ENCODE results near the gene IFRD1. TPM values are rescaled to one million over a fixed set of nuclear protein-coding genes. Genes with fewer than 3 reads are reported as not detected.

The IFRD1 gene
- total RNA-seq, 3 donors from 2014 or later (not counting 1 experiment from before 2014, with no cell fraction given) = 244 to 278 (median 261) TPM

GRCh38 chr7:112503361-112503972 is 53.2 kb downstream of the IFRD1 start:
- no peak for TF ChIP-seq CTCF (IDR thresholded peaks at IDR 0.05)
- no peak overlapping the region for H3K27ac Mint-ChIP-seq
- H3K4me1 Mint-ChIP-seq = no peaks in the 10 kb centered on the region
- H3K36me3 Mint-ChIP-seq = no peaks in the 10 kb centered on the region
- Histone ChIP-seq H3K36me3 (ENCODE audit: control insufficient read depth, insufficient read depth, low read length) (no peaks in the 10 kb centered on the region), H3K27ac (ENCODE audit: low read length) (no peak overlapping the region), H3K4me1 (ENCODE audit: control insufficient read depth, insufficient read depth, low read length) (no peaks in the 10 kb centered on the region), H3K9me3 (ENCODE audit: control insufficient read depth, insufficient read depth, low read length) (no peaks in the 10 kb centered on the region), H3K4me3 (ENCODE audit: low read length) (no peak overlapping the region), H3K27me3 (ENCODE audit: control insufficient read depth, insufficient read depth, low read length) (no peaks in the 10 kb centered on the region)
- peaks cover 8 to 15% of the 10 kb centered on the region in 2 donors for H3K27me3 Mint-ChIP-seq (ENCODE audit: low read depth in 2 of 2)
- WGBS (ENCODE audit: insufficient coverage) = 84% methylated on average over 3 of the region's 4 CpGs
- no peaks in the 10 kb centered on the region for H3K9me3 Mint-ChIP-seq
- H3K4me3 Mint-ChIP-seq = no peak overlapping the region
- ATAC-seq = no peak
- intact Hi-C loops (cut with micrococcal nuclease) = no loop called here
- no peak for DNase-seq

- DNase-seq = no peak
- no peak for TF ChIP-seq CTCF (IDR thresholded peaks at IDR 0.05)
- Histone ChIP-seq H3K27me3 (ENCODE audit: control insufficient read depth, insufficient read depth, low read length) (no peaks in the 10 kb centered on the region), H3K4me3 (ENCODE audit: low read length) (no peak overlapping the region), H3K27ac (ENCODE audit: low read length) (no peak overlapping the region), H3K4me1 (ENCODE audit: control insufficient read depth, insufficient read depth, low read length) (no peaks in the 10 kb centered on the region), H3K36me3 (ENCODE audit: control insufficient read depth, insufficient read depth, low read length) (no peaks in the 10 kb centered on the region), H3K9me3 (ENCODE audit: control insufficient read depth, insufficient read depth, low read length) (no peaks in the 10 kb centered on the region)
- Mint-ChIP-seq H3K4me1 (no peaks in the 10 kb centered on the region), H3K4me3 (no peak overlapping the region), H3K27me3 (ENCODE audit: low read depth in 2 of 2) (peaks cover 8 to 12% of the 10 kb centered on the region in 2 donors), H3K9me3 (no peaks in the 10 kb centered on the region), H3K36me3 (no peaks in the 10 kb centered on the region), H3K27ac (no peak overlapping the region)
- intact Hi-C loops (cut with micrococcal nuclease) = no loop called here
- WGBS (ENCODE audit: insufficient coverage) = 81% methylated on average over 5 of the region's 5 CpGs
- ATAC-seq = no peak
Observed at GRCh38 chr7:112504093-112504695, 53.9 kb downstream of the IFRD1 start.

- no peak for TF ChIP-seq CTCF (IDR thresholded peaks at IDR 0.05)
- H3K4me3 Mint-ChIP-seq = no peak overlapping the region
- no peaks in the 10 kb centered on the region for H3K36me3 ChIP-seq (ENCODE audit: control insufficient read depth, insufficient read depth, low read length)
- ATAC-seq = no peak
- intact Hi-C loops (cut with micrococcal nuclease) = no loop called here
- no peak overlapping the region for H3K27ac ChIP-seq (ENCODE audit: low read length)
- H3K4me1 Mint-ChIP-seq = no peaks in the 10 kb centered on the region
- peaks cover 0 to 5% of the 10 kb centered on the region in 2 donors for H3K27me3 Mint-ChIP-seq (ENCODE audit: low read depth in 2 of 2)
- 90% methylated on average over 2 of the region's 2 CpGs for WGBS (ENCODE audit: insufficient coverage)
- no peak for DNase-seq
- no peaks in the 10 kb centered on the region for H3K9me3 ChIP-seq (ENCODE audit: control insufficient read depth, insufficient read depth, low read length)
- peaks cover 2% of the 10 kb centered on the region for H3K4me1 ChIP-seq (ENCODE audit: control insufficient read depth, insufficient read depth, low read length)
- no peak overlapping the region for H3K27ac Mint-ChIP-seq
- no peaks in the 10 kb centered on the region for H3K36me3 Mint-ChIP-seq
- H3K27me3 ChIP-seq (ENCODE audit: control insufficient read depth, insufficient read depth, low read length) = no peaks in the 10 kb centered on the region
- H3K4me3 ChIP-seq (ENCODE audit: low read length) = no peak overlapping the region
- no peaks in the 10 kb centered on the region for H3K9me3 Mint-ChIP-seq
Observed at GRCh38 chr7:112505495-112505894, 55.2 kb downstream of the IFRD1 start.

GRCh38 chr7:112508404-112508803 is 58.1 kb downstream of the IFRD1 start:
- Mint-ChIP-seq H3K36me3 (no peaks in the 10 kb centered on the region), H3K4me1 (no peaks in the 10 kb centered on the region), H3K27me3 (ENCODE audit: low read depth in 2 of 2) (peaks cover 2 to 6% of the 10 kb centered on the region in 2 donors), H3K9me3 (no peaks in the 10 kb centered on the region), H3K27ac (no peak overlapping the region), H3K4me3 (no peak overlapping the region)
- Histone ChIP-seq H3K27ac (ENCODE audit: low read length) (no peak overlapping the region), H3K4me3 (ENCODE audit: low read length) (no peak overlapping the region), H3K36me3 (ENCODE audit: control insufficient read depth, insufficient read depth, low read length) (no peaks in the 10 kb centered on the region), H3K4me1 (ENCODE audit: control insufficient read depth, insufficient read depth, low read length) (peaks cover 3% of the 10 kb centered on the region), H3K27me3 (ENCODE audit: control insufficient read depth, insufficient read depth, low read length) (no peaks in the 10 kb centered on the region), H3K9me3 (ENCODE audit: control insufficient read depth, insufficient read depth, low read length) (no peaks in the 10 kb centered on the region)
- WGBS (ENCODE audit: insufficient coverage) = 40% methylated on average over 1 of the region's 1 CpG
- TF ChIP-seq CTCF (IDR thresholded peaks at IDR 0.05) = no peak
- intact Hi-C loops (cut with micrococcal nuclease) = no loop called here
- DNase-seq (no peak), ATAC-seq (no peak)

Measured in natural killer cell (primary cell).